Skeletal muscle tissue (tissue), 4 donors: Measurements from ENCODE around the gene RTN4IP1. TPM values are rescaled to one million over a fixed set of nuclear protein-coding genes. Genes with fewer than 3 reads are reported as not detected.
"Not testable (repeated sequence)": the region's sequence is repeated elsewhere in the genome, so short reads cannot be mapped to it uniquely, and the experiment has no call there.

Experiments
- H3K27ac ChIP-seq: one replicate; pipeline ENCODE4 v1.7.0; 2013; ENCODE audit warnings: mild to moderate bottlenecking, low read depth, low read length, inconsistent platforms
- H3K27me3 ChIP-seq, 3 donors: one replicate each; pipeline ENCODE4 v1.7.0; 2013; ENCODE audit warnings: low read length in 3 of 3; ENCODE audit not compliant: control insufficient read depth in 3 of 3, insufficient read depth in 3 of 3
- H3K36me3 ChIP-seq, 3 donors: one replicate each; pipeline ENCODE4 v1.7.0; 2013; ENCODE audit warnings: low read length in 3 of 3; ENCODE audit not compliant: control insufficient read depth in 3 of 3, insufficient read depth in 3 of 3
- H3K4me1 ChIP-seq, 3 donors: one replicate each; pipeline ENCODE4 v1.7.0; 2013; ENCODE audit warnings: low read length in 3 of 3, mild to moderate bottlenecking in 3 of 3; ENCODE audit not compliant: control insufficient read depth in 3 of 3, insufficient read depth in 3 of 3
- H3K4me3 ChIP-seq, 3 donors: one replicate each; pipeline ENCODE4 v1.7.0; 2013; ENCODE audit warnings: low read length in 3 of 3
- H3K9ac ChIP-seq, 3 donors: one replicate each; pipeline ENCODE4 v1.7.0; 2013; ENCODE audit warnings: low read length in 3 of 3, mild to moderate bottlenecking in 3 of 3, moderate library complexity in 2 of 3, low read depth in 1 of 3
- H3K9me3 ChIP-seq, 3 donors: one replicate each; pipeline ENCODE4 v1.7.0; 2013; ENCODE audit warnings: low read length in 3 of 3; ENCODE audit not compliant: control insufficient read depth in 3 of 3
- total RNA-seq: library from RNA; depleted of rRNA; stranded (reverse); fragments of >200 nt; gene quantifications from one replicate; pipeline ENCODE4 v1.2.3, GENCODE V29; 2014
- donor health status: Osteomylitis.

The RTN4IP1 gene
- total RNA-seq, 1 donor from 2014 or later, result 8.4 TPM

- Histone ChIP-seq H3K27me3 (no peaks in the 10 kb centered on the region), H3K27ac (peak overlapping the region; percentile 84), H3K36me3 (no peaks in the 10 kb centered on the region), H3K4me3 (peak overlapping the region; percentile 79 to 100 (median 98)), H3K4me1 (peaks cover 4 to 20% (median 7%) of the 10 kb centered on the region in 3 donors), H3K9me3 (no peaks in the 10 kb centered on the region), H3K9ac (peak overlapping the region; percentile 92 to 95 (median 94))
Observed at GRCh38 chr6:106629859-106630163, 513 bp upstream of the RTN4IP1 start.

GRCh38 chr6:106628658-106629102 is 618 bp downstream of the RTN4IP1 start:
- Histone ChIP-seq H3K27me3 (no peaks in the 10 kb centered on the region), H3K4me1 (peaks cover 4 to 20% (median 7%) of the 10 kb centered on the region in 3 donors), H3K27ac (peak overlapping the region; percentile 84), H3K9ac (peak overlapping the region; percentile 92 to 95 (median 94)), H3K36me3 (no peaks in the 10 kb centered on the region), H3K4me3 (peak overlapping the region; percentile 79 to 100 (median 98)), H3K9me3 (no peaks in the 10 kb centered on the region)

- H3K9ac ChIP-seq, H3K4me3 ChIP-seq, H3K27me3 ChIP-seq, H3K36me3 ChIP-seq, H3K27ac ChIP-seq, H3K9me3 ChIP-seq: not testable (repeated sequence)
- H3K4me1 ChIP-seq, result peaks cover 4 to 20% (median 7%) of the 10 kb centered on the region in 3 donors
Observed at GRCh38 chr6:106627760-106628159, 1.5 kb downstream of the RTN4IP1 start.

- peaks cover 4 to 20% (median 7%) of the 10 kb centered on the region in 3 donors for H3K4me1 ChIP-seq
- no peaks in the 10 kb centered on the region for H3K27me3 ChIP-seq
- no peaks in the 10 kb centered on the region for H3K9me3 ChIP-seq
- H3K4me3 ChIP-seq, result no peak overlapping the region
- peaks cover 3 to 5% (median 3%) of the 10 kb centered on the region in 3 donors for H3K36me3 ChIP-seq
- no peak overlapping the region for H3K9ac ChIP-seq
- no peak overlapping the region for H3K27ac ChIP-seq
Observed at GRCh38 chr6:106626485-106626884, 2.8 kb downstream of the RTN4IP1 start.

- Histone ChIP-seq H3K4me3 (no peak overlapping the region), H3K27ac (no peak overlapping the region), H3K9ac (no peak overlapping the region), H3K4me1 (peaks cover 0 to 4% (median 0%) of the 10 kb centered on the region in 3 donors), H3K9me3 (no peaks in the 10 kb centered on the region), H3K36me3 (peaks cover 6 to 16% (median 7%) of the 10 kb centered on the region in 3 donors), H3K27me3 (no peaks in the 10 kb centered on the region)
Observed at GRCh38 chr6:106623039-106623438, 6.3 kb downstream of the RTN4IP1 start.

GRCh38 chr6:106622412-106622811 is 6.9 kb downstream of the RTN4IP1 start:
- no peak overlapping the region for H3K27ac ChIP-seq
- no peak overlapping the region for H3K9ac ChIP-seq
- peaks cover 0 to 4% (median 0%) of the 10 kb centered on the region in 3 donors for H3K4me1 ChIP-seq
- peaks cover 6 to 16% (median 7%) of the 10 kb centered on the region in 3 donors for H3K36me3 ChIP-seq
- no peaks in the 10 kb centered on the region for H3K27me3 ChIP-seq
- no peaks in the 10 kb centered on the region for H3K9me3 ChIP-seq
- no peak overlapping the region for H3K4me3 ChIP-seq

GRCh38 chr6:106620931-106621672 is 8.2 kb downstream of the RTN4IP1 start:
- Histone ChIP-seq H3K27ac (no peak overlapping the region), H3K36me3 (peaks cover 6 to 16% (median 7%) of the 10 kb centered on the region in 3 donors)

GRCh38 chr6:106619223-106619622 is 10.1 kb downstream of the RTN4IP1 start:
- H3K9ac ChIP-seq, result no peak overlapping the region
- peaks cover 6 to 16% (median 7%) of the 10 kb centered on the region in 3 donors for H3K36me3 ChIP-seq
- H3K4me3 ChIP-seq, result no peak overlapping the region
- no peaks in the 10 kb centered on the region for H3K27me3 ChIP-seq
- no peaks in the 10 kb centered on the region for H3K4me1 ChIP-seq
- no peak overlapping the region for H3K27ac ChIP-seq
- H3K9me3 ChIP-seq, result no peaks in the 10 kb centered on the region

More at GRCh38 chr6:106620931-106621672, 8.2 kb downstream of the RTN4IP1 start:
- Histone ChIP-seq H3K9me3 (no peaks in the 10 kb centered on the region), H3K27me3 (no peaks in the 10 kb centered on the region), H3K4me3 (no peak overlapping the region), H3K9ac (no peak overlapping the region), H3K4me1 (no peaks in the 10 kb centered on the region)

GRCh38 chr6:106618324-106618723 is 11.0 kb downstream of the RTN4IP1 start:
- peaks cover 6 to 16% (median 11%) of the 10 kb centered on the region in 3 donors for H3K36me3 ChIP-seq
- no peak overlapping the region for H3K9ac ChIP-seq
- H3K4me1 ChIP-seq, result no peaks in the 10 kb centered on the region
- H3K9me3 ChIP-seq, result no peaks in the 10 kb centered on the region
- no peak overlapping the region for H3K27ac ChIP-seq
- no peaks in the 10 kb centered on the region for H3K27me3 ChIP-seq
- H3K4me3 ChIP-seq, result no peak overlapping the region

GRCh38 chr6:106617857-106618256 is 11.4 kb downstream of the RTN4IP1 start:
- Histone ChIP-seq H3K4me1 (no peaks in the 10 kb centered on the region), H3K27me3 (no peaks in the 10 kb centered on the region), H3K9me3 (no peaks in the 10 kb centered on the region), H3K4me3 (no peak overlapping the region), H3K9ac (no peak overlapping the region), H3K27ac (no peak overlapping the region), H3K36me3 (peaks cover 6 to 16% (median 11%) of the 10 kb centered on the region in 3 donors)
